ENCODE measurements around the gene ARL5C.

ARL5C gene

GRCh38 chr17:39167476-39167875 is 1.5 kb upstream of the ARL5C start:
- DNase-seq (ENCODE audit: low read depth) = no peak

DNA sequence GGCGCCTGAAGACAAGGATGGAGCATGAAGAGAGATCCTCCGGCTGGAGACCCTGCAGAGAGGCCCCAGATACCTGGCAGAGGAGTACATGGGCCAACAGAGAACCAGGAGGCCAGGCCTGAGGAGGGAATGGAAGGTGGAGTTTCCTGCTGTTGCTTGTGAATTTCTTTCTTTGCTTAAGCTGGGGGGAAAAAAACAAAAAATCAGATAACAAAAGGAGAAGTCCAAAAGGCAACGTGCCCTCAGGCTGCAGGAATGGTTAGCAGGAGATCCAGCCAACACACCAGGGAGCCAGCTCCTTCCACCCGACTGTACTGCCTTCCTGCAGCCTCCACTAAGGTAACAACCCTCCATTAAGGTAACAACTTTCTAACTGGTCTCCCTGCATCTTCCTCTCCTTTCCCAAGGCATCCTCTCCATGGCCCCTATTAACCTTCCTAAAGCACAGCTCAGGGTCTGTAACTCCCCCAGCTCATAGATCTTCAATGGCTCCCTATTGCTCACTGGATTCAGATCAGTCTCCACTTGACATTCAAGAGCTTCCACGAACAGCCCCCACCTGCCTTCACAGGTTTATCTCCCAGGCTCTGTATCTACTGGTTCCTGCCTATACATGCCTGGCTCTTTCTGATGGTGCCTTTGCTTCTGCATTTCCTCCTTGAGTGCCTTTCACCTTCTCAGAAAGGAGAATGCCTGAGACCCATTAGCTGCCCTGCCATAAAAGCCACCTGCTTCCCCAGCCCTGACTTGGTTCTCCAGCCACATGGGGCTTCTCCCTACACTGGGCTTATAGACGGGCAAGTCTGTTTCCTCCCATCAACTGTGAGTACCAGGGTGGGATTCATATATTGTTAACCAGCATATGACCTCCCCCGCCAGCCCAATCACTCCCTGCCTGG is 725 bp upstream of the ARL5C start:
- no peak for DNase-seq (ENCODE audit: low read depth)

DNA sequence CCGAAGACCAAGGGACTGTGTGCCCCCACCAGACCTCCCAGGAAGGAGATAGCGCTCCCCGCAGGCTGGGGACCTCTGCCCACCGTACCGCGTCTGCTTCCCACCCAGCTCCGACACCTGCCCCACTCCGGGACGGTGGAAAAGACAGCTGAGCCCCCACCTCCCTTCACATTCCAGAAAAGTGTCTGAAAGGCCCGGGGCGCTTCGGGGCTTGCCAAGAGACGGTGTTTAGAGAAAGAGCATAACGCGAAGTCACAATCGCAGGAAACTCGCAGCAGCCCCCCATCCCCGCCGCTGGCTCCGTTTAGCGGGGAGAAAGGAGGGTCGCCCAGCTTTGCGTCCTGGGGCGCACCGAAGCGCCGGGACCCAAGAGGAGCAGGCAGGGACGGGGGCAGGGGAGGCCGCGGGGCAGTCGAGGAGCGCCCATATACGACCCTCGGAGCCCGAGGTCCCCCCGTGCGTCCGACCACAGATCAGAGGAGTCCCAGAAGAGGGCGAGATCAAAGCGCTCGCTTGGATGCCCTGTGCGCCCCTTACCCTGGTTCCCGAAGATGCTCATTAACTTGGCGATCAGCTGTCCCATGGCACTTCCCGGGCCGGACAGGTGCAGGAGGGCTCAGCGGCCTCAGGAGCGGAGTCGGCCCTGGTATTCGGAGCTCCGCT is 652 bp downstream of the ARL5C start:
- no peak for DNase-seq (ENCODE audit: low read depth)

GRCh38 chr17:39164675-39165143 is 1.3 kb downstream of the ARL5C start:
- DNase-seq (ENCODE audit: low read depth) = peak; percentile 76

- no peak for DNase-seq (ENCODE audit: low read depth)
Observed at GRCh38 chr17:39161962-39162361, 4.0 kb downstream of the ARL5C start.

- no peak for DNase-seq (ENCODE audit: low read depth)
Observed at GRCh38 chr17:39158623-39159022, 7.3 kb downstream of the ARL5C start.

DNA sequence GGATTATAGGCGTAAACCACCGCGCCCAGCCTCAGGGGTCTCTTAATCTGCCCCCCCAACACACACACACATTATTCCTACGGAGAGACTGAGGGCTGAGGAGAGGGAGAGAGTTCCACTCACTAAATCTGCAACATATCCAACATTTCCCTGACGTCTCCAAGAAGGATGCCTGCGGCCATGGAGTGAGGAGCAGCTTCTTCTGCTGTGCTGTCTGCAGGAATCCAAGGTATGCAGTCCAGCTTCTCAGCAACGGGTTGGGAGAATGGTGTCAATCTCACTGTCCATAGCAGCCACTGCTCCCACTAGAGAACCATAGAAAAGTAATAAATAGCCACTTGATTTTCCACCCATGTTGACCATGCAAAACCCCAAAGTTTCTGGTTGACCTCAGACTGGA is 9.5 kb downstream of the ARL5C start:
- DNase-seq (ENCODE audit: low read depth) = no peak

DNA sequence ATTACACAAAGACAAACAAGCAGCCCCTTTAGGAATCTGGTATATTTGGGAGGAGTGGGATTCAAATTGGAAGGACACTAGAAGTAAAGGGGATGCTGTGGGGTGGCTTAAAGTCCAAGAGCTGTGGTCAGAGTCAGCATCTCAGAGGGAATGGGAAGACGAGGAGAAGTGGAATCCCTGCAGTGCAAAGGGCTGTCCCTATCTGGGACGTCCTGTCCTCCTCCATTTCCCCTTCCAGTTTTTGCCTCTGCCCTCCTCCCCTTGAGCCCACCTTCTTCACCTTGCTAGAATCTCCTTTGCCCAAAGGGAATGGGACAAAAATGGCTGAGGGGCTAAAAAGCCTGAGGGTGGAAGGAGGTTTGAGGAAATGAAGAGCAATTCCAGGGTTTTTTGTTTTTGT is 10.3 kb downstream of the ARL5C start:
- DNase-seq (ENCODE audit: low read depth) = no peak

DNA sequence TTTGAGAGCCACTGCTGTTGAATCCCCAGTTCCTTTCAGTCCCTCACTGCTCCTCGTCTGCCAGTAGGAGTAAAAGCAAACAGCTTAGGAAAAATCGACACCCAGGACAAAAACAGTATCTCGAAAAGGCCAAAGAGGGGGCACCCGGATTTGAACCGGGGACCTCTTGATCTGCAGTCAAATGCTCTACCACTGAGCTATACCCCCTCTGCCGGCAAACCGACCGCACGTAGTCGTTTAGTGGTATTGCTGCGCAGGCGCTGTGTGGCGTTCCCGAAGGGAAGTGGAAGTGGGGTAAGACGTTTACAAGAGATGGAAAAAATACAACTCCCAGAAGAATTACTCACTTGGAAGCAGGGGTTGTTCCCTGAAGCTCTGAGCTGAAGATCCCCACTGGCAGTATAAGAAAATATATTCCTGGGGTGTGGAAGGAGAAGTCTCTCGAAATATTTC is 12.3 kb downstream of the ARL5C start:
- no peak for DNase-seq (ENCODE audit: low read depth)

- DNase-seq (ENCODE audit: low read depth) = no peak
Observed at GRCh38 chr17:39151943-39152818, 13.8 kb downstream of the ARL5C start.

GRCh38 chr17:39151150-39151942 is 14.6 kb downstream of the ARL5C start, which contains the start of gene PLXDC1:
Gene PLXDC1, minus strand, starts transcription at chr17:39151637. Its CDS starts 200 bp downstream, at chr17:39151437.
- no peak for DNase-seq (ENCODE audit: low read depth)

- no peak for DNase-seq (ENCODE audit: low read depth)
Observed at GRCh38 chr17:39150795-39151149, 15.2 kb downstream of the ARL5C start.

DNA sequence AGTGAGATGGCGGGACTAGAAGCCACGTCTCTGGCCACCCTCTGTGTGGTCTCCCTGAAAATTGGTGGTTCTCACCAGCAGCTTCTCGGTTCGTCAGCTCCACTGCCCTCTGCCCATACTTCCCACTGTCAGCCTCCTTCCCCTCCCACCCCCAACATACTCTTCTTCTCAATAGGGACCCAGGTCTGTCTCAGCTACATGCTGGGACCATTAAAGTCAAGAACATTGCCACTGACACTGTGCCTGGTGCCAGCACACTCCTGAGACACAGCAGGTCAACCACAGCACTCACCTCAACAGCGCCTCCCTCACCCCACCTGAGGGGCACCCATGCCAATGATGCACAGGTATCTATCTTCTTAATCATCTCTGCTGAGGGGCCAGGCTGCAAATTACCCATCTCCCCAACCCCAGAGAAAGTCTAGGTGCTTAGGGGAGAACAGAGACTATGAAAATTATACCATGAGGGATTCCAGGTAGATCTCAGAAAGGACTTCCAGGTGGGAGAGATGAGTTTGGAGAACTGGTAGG is 15.8 kb downstream of the ARL5C start:
- DNase-seq (ENCODE audit: low read depth) = no peak

GRCh38 chr17:39147221-39148185 is 18.5 kb downstream of the ARL5C start:
- no peak for DNase-seq (ENCODE audit: low read depth)

DNA sequence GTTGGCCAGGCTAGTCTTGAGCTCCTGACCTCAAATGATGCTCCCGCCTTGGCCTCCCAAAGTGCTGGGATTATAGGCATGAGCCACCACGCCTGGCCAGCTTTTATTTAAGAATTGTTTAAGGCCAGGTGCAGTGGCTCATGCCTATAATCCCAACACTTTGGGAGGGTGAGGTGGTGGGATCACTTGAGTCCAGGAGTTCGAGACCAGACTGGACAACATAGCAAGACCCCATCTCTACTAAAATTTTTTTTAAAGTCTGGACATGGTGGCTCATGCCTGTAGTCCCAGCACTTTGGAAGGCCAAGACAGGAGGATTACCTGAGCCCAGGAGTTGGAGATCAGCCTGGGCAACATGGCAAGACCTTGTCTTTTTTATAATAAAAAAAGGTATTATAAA is 19.7 kb downstream of the ARL5C start:
- DNase-seq (ENCODE audit: low read depth) = no peak

- DNase-seq (ENCODE audit: low read depth) = no peak
Observed at GRCh38 chr17:39145143-39145542, 20.8 kb downstream of the ARL5C start.

- DNase-seq (ENCODE audit: low read depth) = peak; percentile 28
Observed at GRCh38 chr17:39144416-39144840, 21.5 kb downstream of the ARL5C start.

DNA sequence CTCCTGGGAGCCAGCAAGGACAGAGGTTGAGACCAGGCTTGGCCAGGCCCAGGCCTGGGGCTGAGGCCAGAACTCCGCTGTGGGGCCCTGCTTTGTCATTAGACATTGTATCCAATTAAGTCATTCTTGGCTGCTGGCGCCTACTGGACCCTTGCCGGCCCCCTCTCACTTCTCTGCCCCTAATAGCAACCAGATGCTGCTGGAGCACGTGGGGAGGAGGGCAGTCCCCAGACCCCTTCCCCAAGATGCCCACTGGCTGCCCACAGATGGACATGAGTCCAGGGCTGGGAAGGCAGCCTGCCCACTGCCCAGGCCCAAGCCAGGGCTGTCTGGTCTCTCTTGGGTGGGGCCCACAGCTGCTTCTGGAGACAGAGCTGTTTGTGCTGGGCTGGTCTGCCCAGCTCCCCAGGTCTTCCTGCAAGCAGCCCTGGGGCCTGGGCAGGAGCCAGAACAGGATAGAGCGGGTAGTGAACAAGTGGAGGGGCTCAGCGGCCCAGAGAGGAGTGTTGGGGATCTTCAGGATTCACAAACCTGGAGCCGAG is 22.3 kb downstream of the ARL5C start:
- no peak for DNase-seq (ENCODE audit: low read depth)

- no peak for DNase-seq (ENCODE audit: low read depth)
Observed at GRCh38 chr17:39141915-39142664, 23.9 kb downstream of the ARL5C start.
